GM21423 (cell line): Measurements from ENCODE around the gene KREMEN1.

Experiments used
- ATAC-seq: cut with Tn5 transposase; IDR thresholded peaks from one replicate; pipeline ENCODE4 v1.9.1; 2021; ENCODE audit warnings: mild to moderate bottlenecking, moderate library complexity; ENCODE audit not compliant: unreplicated experiment

KREMEN1 gene

DNA sequence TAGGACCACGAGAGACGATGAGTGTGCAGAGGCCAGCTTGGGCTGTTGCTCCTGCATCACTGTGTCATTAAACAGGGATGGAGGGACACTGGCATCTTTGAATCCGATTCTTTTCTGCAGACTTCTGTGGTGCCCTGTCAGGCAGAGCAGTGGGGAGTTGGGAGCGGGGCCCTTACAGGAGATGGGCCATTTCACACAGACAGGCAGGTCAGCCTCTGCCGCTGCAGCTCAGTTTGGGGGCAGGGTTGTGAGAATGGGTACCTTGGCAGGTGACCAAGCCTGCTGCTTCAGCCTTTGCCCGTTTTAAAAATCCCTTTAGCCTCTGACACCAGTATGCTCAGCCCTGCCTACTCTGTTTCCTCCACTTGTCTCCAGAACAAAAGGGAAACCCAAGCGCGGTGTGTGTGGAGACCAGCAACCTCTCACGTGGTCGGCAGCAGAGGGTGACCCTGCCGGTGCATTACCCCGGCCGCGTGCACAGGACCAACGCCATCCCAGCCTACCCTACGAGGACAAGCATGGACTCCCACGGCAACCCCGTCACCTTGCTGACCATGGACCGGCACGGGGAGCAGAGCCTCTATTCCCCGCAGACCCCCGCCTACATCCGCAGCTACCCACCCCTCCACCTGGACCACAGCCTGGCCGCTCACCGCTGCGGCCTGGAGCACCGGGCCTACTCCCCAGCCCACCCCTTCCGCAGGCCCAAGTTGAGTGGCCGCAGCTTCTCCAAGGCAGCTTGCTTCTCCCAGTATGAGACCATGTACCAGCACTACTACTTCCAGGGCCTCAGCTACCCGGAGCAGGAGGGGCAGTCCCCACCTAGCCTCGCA is 23.8 kb upstream of the KREMEN1 start:
- no peak for ATAC-seq

DNA sequence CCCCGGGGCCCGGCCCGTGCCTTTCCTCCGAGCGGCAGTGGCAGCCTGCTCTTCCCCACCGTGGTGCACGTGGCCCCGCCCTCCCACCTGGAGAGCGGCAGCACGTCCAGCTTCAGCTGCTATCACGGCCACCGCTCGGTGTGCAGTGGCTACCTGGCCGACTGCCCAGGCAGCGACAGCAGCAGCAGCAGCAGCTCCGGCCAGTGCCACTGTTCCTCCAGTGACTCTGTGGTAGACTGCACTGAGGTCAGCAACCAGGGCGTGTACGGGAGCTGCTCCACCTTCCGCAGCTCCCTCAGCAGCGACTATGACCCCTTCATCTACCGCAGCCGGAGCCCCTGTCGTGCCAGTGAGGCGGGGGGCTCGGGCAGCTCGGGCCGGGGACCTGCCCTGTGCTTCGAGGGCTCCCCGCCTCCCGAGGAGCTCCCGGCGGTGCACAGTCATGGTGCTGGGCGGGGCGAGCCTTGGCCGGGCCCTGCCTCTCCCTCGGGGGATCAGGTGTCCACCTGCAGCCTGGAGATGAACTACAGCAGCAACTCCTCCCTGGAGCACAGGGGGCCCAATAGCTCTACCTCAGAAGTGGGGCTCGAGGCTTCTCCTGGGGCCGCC is 23.1 kb upstream of the KREMEN1 start:
- no peak for ATAC-seq

DNA sequence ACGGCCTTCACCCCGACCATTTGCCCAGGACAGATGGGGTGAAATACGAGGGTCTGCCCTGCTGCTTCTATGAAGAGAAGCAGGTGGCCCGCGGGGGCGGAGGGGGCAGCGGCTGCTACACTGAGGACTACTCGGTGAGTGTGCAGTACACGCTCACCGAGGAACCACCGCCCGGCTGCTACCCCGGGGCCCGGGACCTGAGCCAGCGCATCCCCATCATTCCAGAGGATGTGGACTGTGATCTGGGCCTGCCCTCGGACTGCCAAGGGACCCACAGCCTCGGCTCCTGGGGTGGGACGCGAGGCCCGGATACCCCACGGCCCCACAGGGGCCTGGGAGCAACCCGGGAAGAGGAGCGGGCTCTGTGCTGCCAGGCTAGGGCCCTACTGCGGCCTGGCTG is 22.4 kb upstream of the KREMEN1 start:
- no peak for ATAC-seq

DNA sequence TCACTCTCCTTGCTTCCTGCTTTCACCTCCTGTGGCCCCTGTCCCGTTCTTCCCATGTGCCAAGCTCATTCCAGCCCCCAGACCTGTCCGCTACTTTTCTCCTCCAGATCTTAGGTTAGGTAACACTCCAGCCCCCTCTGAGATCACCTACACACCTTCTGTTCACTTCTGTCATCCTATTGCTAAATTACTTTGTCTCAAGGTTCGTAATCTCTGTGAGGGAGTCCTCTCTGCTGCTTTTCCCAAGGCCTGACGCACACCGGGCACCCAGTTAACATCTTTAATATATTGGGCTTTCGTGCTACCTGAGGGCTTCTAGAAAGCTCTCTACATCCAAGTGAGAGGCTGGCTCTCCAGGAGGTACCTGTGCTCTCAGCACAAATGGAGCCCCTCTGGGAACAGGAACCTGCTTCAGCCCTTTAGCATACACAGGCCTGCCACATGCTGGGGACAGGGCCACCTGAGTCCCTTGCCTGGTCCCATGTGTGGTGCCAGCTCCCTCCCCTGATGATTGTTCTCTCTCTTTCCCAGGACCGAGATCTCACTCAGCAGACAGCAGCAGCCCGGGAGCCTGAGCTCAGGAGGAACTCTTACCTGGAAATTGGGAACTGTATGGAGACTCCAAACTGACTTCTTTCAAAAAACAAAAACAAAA is 19.7 kb upstream of the KREMEN1 start:
- ATAC-seq, result no peak

DNA sequence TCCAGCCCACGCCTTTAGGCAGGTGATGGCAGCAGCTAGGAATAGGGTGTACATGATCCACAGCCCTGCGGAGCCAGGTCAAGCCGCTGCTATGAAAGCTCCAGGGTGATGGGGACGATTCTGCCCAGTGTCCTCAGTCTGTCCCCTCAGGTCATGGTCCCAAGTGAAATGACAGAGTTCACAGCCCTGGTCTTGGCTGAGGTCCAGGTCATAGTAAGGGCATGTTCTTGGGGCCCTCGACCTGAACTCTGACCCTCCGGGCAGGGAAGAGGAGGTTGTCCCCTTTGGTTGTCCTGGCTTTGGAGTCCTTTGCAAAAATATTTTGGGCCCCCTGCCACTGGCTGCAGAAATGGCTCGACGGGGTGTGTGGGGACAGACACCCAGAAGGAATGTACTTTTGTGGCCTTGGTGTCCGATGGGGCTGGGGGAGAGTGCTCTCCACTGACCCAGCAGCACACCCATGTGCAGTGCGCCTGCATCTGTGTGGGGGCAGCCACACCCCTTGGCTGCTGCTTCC is 18.5 kb upstream of the KREMEN1 start:
- no peak for ATAC-seq

DNA sequence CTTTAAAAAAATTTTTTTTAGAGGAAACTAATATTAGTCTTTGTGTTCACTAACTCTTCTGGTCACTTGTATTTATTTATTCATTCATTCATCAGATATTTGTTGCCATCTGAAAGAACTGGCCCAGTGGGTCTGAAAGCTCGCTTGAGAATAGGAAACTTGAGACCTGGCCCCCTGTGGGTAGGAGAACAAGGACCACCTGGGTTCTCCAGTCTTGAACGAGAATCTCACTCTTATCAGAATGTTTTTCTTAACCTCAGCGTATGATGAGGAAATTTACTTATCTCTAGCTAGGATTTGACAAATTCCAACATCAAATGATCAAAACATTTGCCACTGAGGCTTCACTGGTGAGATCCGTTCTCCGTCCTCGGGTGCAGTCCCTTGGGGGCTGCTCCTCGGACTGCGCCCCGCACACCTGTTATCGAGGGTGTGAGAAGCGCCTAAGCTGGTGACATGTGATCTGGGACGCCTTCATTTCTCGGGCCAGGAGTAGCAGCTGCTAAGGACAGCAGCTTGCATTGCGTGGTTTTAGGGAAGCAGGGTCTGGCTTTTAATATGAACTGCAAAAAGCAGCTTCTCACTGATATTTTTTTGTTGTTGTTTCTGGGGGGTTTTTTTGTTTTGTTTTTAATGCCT is 17.5 kb upstream of the KREMEN1 start:
- ATAC-seq, result no peak

DNA sequence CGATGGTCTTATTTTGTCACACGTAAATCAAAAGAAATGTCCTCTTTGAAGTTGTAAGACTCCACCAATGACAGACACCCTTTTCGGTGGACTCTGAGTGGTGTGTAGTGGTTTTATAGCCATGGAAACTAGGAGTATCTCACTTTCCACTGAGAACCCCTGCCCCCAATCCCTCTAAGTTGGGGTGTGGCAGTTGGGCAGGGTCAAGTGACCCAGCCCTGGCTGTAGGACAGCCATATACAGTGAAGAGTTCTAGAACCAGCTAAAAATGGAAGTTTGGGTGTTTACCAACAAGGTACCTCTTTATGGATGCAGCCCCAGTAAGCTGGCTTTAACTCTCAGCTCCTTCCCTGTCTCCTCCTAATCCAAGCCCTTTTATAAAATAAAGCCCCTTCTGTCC is 16.4 kb upstream of the KREMEN1 start:
- no peak for ATAC-seq

DNA sequence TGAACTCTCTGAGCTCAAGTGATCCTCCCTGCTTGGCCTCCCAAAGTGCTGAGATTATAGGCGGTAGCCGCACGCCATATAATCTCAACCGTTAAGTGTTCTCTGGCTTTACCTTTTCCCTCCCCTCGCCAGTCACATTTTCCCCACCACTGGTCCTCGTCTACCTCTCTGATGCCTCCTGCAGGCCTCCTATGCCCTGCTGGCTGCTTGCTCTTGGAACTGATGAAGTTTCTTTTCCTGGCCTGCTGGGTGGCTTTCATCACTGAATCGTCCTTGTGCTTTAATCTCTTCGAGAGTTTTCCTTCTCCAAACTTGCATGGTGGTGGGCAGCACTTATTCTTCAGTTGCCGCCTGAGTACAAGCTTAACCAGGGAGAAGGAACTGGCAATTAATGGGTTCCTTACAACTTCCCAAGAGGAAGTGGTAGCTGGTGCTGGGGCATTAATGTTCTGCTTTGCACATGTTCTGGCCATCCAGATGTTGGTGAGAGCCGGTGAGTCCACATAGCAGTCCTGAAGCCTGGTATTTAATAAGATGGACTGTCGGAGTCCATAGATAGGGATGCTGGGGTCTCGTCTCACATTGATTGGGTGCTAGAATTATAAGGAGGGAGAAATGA is 12.5 kb upstream of the KREMEN1 start:
- no peak for ATAC-seq

DNA sequence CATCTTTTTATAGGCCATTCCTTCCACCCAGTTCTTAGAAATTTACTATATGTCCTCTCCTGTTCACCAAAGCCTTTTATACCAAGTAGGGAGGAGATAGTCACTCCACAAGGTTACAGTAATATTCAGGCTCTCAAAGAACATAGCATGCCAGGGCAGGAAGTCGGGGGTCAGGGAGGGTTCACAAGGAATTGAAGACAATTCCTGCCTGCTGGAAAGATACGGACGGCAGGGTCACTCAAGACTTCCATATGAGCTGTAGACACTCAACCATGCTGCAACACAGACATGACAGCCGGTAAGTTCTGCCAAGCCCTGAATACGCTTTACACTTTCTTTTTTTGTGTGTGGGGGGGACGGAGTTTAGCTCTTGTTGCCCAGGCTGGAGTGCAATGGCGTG is 11.9 kb upstream of the KREMEN1 start:
- no peak for ATAC-seq

DNA sequence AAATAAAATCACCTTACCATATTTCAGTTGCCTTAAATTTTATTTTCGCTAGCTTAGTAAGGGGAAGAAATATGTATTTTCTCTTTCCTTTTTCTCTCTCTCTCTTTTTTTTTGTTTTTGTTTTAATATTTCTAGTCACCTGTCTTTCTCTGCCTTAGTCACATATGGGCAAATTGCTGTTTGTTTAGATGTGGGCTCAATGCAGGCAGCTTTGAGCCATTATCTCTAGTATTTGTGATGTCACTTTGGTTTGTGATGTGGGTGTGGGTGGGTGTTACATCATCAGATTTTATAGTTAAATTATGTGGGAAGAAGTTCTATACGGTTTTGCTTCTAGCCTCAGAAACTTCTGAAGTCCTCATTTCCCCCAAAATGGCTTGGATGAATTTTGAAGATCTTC is 11.1 kb upstream of the KREMEN1 start, which contains the start of gene C22orf31:
TSS of gene C22orf31 (minus strand) at position 59 of the 400 bp plus-strand sequence. CDS start at position 20, 39 bp downstream.
- no peak for ATAC-seq

DNA sequence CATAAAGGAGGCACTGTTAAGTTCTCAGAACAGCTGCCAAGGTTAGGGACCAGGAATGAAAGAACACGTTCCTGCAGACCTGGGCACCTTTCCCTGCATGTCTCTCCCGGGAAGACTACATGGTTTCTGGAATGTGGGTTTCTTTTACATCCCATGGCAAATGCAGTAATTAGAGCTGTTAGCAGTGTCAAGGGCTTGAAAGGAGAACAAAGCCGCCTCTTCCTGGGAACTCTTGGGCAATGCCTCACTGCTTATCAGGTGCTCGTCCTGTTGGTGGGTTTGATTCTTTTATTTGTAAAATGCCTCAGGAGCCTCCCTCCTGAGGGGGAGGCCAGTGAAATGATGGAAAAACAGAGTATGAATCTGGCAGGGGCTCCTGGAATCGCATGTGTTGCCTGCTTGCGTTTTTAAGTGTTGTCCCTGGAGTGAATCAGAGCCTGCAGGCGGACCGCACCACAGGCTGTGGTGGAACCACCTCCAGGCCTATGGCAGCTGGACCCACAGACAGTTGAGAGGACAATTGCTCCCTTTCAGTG is 10.5 kb upstream of the KREMEN1 start:
- no peak for ATAC-seq

DNA sequence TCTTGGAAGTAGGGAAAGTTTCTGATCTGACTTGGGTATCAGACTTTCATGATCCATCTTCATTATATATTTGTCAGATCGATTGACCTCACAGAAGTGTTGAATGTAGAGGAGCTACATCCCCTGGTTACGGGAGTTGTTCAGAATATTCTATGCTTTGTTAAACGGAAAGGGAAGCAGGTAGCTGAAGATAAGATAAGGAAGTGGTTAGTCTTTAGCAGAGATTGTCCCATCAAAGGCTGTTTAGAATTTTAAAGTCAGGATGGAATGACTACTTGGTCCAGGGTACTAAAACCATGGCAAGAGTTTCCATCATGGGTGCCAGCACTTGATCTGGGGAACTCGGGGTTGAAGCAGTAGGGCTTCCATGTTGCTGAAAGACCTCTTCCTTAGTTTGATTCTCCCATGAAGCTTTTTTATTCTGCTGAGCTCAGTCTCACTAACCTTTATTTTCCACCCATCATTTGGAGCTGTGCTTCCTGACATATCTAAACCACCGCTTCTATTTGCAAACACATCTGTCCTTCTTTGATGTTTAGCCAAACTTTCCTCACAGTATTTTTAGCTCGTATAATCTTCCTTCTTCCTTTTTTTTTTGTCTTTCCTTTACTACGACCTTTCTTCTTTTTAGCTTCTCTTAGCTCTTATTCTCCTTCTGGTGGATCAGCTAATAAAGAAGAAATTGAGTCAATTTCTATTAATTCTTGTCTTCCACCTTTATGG is 7.2 kb upstream of the KREMEN1 start:
- no peak for ATAC-seq

DNA sequence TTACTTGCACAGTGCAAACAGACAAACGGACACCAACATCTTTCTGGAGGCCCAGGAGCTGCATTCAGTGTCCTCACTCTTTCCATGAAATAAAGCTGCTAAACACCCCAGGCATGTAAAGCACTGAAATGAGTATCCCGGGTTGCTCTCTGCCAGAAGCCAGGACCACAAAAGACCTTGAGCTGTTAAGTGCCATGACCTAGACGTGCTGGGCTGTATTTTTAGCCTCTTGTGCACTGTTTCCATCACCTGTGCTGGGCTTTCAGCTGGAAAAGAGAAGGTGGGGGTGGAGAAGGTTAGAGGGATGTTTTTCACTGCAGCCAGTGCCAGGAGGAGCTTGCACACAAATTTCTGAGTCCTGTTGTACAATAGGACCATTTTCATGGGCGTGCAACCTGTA is 3.4 kb upstream of the KREMEN1 start:
- no peak for ATAC-seq

DNA sequence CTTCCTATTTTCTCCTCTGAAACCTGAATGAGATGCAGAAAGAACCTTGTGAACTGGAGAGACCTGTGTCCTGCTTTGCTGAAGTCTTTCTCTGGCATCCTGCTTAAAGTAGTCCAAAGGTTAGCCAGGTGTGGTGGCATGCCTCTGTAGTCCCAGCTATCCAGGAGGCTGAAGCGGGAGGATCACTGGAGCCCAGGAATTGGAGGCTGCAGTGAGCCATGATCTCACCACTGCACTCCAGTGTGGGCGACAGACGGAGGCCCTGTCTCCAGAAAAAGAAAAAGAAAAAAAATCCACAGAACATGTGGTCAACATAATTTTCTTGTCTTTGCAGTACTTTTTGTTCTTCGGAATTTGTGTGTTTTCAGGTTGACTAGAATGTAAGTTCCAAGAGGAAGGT is 2.3 kb upstream of the KREMEN1 start:
- ATAC-seq, result no peak

DNA sequence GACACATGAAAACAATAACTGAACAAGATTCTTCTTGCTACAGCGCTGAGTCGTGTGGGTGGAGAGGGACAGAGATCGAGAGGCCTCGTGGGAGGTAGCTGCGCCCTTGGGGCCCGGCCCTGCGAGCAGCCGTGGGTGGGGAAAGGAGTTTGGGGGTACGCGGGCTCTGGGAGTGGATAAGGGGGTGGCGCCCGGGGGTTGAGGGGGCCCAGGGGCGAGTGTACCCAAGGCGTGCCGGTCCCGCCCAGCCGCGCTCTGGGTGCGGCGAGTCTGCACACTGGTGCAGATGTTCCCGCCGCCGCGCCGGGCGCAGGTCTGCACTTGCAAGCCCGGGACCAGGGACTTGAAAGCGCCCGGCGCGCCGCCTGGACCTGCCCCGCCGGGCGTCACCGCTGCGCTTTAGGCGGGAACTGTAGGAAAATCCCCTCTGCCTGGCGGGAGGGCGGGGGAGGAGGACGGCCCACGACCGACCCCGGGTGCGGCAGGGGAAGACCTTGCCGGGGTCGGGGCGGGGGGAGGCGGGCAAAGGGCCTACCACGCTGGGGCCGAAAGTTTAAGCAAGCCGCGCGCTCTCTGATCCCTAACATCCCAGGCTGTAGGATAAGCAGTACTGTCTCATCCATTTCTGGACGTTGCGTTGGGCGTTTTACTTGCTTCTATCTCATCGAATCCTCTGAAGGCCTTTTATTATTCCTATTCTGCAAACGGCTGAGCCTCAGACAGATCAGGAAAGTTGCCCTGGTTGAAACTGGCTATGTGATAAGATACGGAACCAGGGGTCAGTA is 1.4 kb upstream of the KREMEN1 start:
- ATAC-seq, result no peak

DNA sequence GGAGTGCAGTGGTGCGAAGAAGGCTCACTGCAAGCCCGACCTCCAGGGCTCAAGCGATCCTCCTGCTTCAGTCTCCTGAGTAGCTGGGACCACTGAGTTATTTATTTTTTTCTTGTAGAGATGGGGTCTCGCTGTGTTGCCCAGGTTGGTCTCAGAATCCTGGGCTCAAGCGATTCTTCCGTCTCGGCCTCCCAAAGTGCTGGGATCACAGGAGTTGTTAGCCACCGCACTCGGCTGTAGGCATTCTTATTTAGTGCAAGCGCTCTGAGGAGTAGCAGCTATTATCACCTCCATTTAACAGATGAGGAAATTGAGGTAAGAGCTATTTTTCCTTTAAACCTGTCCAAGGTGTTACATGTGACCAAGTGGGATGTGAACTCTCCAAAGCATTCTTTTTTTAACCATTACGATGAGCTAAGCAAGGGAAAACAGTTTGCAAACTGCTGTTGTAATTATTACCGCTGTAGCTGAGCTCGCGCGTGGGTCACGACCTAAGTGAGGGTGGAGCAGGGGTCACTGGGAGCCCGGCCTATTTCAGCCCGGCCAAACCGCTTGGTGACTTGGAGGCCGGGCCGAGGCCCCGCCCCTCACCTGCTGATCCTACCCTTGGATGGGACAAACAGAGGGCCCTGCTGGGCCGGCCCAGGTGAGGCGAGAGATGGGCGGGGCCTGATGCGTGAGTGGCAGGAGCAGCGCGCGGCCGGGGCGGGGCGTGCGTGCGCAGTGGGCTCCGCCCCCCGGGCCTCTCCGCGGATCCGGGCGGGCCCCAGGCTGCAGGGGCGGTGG is 449 bp upstream of the KREMEN1 start:
- peak; percentile 78 for ATAC-seq

DNA sequence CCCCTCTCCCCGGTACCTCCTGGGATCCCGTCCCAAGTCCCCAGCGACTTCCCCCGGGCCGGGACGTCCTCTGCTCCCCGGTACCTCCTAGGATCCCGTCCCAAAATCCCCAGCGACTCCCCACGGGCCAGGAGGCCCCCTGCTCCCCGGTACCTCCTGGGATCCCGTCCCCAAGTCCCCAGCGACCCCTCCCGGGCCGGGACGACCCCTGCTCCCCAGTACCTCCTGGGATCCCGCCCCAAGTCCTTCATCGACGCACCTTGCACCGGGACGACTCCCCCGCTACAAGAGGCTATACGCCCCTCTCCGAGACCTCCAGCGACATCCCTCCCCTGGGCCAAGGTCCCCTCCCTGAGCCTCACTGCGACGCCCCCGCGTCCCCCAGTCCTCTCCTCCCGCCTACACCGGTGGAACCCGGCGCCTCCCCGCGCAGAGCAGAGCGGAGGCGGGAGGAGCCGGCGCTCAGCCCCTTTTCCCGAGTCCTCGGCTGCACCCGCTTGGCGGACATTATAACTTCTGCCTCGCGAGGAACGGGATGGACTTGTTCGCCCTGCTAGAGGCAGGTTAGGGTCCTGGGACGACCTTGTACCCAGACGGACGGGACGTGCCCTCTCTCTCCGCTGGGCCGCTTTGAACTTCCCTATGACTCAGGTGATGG is 912 bp downstream of the KREMEN1 start:
- no peak for ATAC-seq

DNA sequence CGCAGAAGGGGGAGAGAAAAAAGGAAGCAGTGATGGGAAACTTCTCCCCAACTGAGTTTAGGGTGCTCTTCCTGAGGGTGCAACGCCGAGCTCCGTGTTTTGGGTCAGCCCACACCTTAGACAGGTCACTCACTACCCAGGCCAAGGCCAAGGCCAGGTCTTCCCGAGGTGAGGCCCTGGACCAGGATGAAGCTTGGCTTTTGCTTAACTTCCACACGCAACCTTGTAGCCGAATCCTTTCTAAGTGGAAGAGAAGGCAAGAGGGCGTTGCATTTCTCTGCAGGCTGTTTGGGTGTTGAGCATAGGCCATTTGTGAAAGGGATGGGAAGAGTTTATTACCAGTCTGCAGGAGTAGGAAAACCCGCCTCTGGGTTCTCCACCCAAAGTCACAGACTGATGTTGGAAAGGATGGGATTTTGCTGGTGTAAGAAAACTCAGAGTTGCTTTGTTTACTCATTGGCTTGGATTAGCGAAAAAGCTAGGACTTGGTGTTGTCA is 1.5 kb downstream of the KREMEN1 start:
- ATAC-seq, result no peak
